Activated naive CD8-positive, alpha-beta T cell (primary cell): ENCODE data around the gene CD82.
A peak's percentile ranks its signal among the peaks of the same experiment; 100 is the strongest.

Source experiments
- H3K27ac Mint-ChIP-seq: one replicate; pipeline ENCODE4 v1.8.0; 2021; ENCODE audit warnings: mixed read lengths
- H3K27me3 Mint-ChIP-seq: one replicate; pipeline ENCODE4 v1.8.0; 2021; ENCODE audit warnings: mixed read lengths
- H3K36me3 Mint-ChIP-seq: one replicate; pipeline ENCODE4 v1.8.0; 2021; ENCODE audit warnings: mixed read lengths
- H3K4me1 Mint-ChIP-seq: one replicate; pipeline ENCODE4 v1.8.0; 2021; ENCODE audit warnings: low read depth, mixed read lengths
- H3K4me3 Mint-ChIP-seq: one replicate; pipeline ENCODE4 v1.8.0; 2021; ENCODE audit warnings: mild to moderate bottlenecking, mixed read lengths
- H3K9me3 Mint-ChIP-seq: one replicate; pipeline ENCODE4 v1.8.0; 2021; ENCODE audit warnings: low read depth, mixed read lengths

CD82 gene

DNA sequence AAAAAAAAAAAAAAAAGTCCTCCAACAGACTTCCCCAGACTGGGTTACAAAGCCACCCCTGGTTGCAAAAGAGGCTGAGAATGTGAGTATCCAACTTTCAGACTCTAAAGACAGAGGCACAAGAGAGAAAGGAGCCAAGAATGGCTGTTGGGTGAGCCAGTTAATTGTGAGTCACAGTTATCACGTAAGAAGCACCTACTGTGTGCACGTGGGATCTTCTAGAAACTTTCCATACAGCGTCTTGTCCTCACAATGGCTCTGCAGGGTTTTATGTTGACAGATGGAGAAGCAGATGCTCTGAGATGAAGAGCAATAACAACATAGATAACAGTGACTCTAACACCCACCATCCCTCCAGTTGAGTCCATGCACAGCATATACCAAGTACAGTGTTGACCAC lies 41.0 kb downstream of the CD82 start:
- H3K27me3 Mint-ChIP-seq: no peaks in the 10 kb centered on the region
- H3K36me3 Mint-ChIP-seq: peaks cover 30% of the 10 kb centered on the region
- peak overlapping the region; percentile 79 for H3K27ac Mint-ChIP-seq
- no peaks in the 10 kb centered on the region for H3K9me3 Mint-ChIP-seq
- peaks cover 73% of the 10 kb centered on the region for H3K4me1 Mint-ChIP-seq
- peak overlapping the region; percentile 1 for H3K4me3 Mint-ChIP-seq

DNA sequence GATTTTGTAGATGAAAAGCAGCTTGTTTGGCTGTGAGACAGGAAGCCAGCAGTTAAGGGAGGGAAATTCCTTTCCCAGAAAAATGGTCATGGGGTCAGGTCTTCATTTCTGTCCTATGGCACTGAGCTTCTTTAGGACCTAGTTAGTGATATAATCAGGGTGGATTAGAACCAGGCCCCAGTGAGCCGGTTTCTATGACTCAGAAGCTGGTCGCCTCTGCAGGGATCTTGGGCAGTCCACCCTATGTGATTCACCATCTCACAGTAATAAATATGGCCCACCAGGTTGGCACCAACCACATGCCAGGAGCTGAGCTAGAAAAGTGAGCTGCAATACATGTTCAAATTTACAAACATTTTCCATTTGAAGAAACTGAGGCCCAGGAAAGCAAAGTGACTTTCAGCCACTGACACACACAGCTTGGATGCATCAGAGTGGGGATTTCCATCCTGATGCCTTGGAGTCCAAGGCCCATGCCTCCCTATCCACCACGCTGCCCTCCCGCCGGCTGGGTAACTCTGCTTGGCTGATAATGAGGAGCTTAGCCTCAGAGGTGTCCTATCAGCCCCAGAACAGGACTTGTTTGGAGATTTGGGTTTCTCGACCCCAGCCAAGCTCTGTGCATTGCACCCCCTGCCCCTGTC lies 42.0 kb downstream of the CD82 start:
- H3K4me1 Mint-ChIP-seq: peaks cover 72% of the 10 kb centered on the region

GRCh38 chr11:44607987-44608386 lies 42.5 kb downstream of the CD82 start:
- Mint-ChIP-seq H3K4me1 (peaks cover 74% of the 10 kb centered on the region), H3K4me3 (peak overlapping the region; percentile 49), H3K36me3 (peaks cover 34% of the 10 kb centered on the region), H3K9me3 (no peaks in the 10 kb centered on the region), H3K27me3 (no peaks in the 10 kb centered on the region), H3K27ac (peak overlapping the region; percentile 90)

More for the DNA sequence above, 42.0 kb downstream of the CD82 start:
- H3K27me3 Mint-ChIP-seq: no peaks in the 10 kb centered on the region
- peaks cover 34% of the 10 kb centered on the region for H3K36me3 Mint-ChIP-seq
- peak overlapping the region; percentile 90 for H3K27ac Mint-ChIP-seq
- H3K9me3 Mint-ChIP-seq: no peaks in the 10 kb centered on the region
- H3K4me3 Mint-ChIP-seq: peak overlapping the region; percentile 33

DNA sequence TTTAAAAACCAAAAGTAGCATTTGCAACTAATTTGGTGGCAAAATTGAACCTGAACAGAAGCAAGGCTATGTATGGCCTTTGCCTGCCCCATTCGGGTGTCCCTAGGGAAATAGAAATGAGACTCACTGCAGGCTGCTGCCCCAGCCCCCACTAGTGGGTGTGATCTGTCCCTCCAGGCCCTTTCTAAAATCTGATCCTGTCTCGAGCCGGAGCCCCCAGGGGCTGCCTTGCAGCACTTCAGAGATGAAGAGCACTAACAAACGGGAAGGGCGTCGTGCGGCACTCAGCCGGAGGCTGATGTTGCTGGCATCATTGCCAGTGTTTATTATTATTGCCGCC lies 43.2 kb downstream of the CD82 start:
- Mint-ChIP-seq H3K9me3 (no peaks in the 10 kb centered on the region), H3K36me3 (peaks cover 34% of the 10 kb centered on the region), H3K4me3 (peak overlapping the region; percentile 49), H3K27ac (peak overlapping the region; percentile 90), H3K4me1 (peaks cover 77% of the 10 kb centered on the region), H3K27me3 (no peaks in the 10 kb centered on the region)

- Mint-ChIP-seq H3K27ac (peak overlapping the region; percentile 90), H3K9me3 (no peaks in the 10 kb centered on the region), H3K4me1 (peaks cover 75% of the 10 kb centered on the region), H3K27me3 (no peaks in the 10 kb centered on the region), H3K4me3 (peak overlapping the region; percentile 60), H3K36me3 (peaks cover 29% of the 10 kb centered on the region)
These were observed 43.7 kb downstream of the CD82 start for GRCh38 chr11:44608991-44609782.

DNA sequence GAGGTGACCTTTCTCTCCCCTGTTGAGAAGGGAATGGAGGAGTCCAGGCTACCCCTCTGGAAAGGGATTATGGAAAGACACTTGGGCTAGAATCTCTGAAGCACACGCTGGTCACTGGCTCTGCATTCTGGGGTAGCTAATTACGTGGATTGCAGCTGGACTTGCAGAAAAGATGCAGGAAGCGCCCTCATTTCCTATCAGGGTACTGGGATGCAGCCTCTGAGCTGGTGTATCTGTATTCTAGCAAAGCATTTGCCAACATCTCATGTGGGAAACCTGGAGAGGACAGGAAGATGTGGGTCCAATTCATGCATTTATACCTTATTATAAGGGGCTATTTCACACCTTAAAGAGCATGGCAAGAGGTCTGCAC lies 44.3 kb downstream of the CD82 start:
- H3K9me3 Mint-ChIP-seq: no peaks in the 10 kb centered on the region
- H3K4me3 Mint-ChIP-seq: peak overlapping the region; percentile 60
- peak overlapping the region; percentile 90 for H3K27ac Mint-ChIP-seq
- peaks cover 79% of the 10 kb centered on the region for H3K4me1 Mint-ChIP-seq
- no peaks in the 10 kb centered on the region for H3K27me3 Mint-ChIP-seq
- peaks cover 27% of the 10 kb centered on the region for H3K36me3 Mint-ChIP-seq

- Mint-ChIP-seq H3K4me3 (peak overlapping the region; percentile 40), H3K27ac (peak overlapping the region; percentile 90), H3K4me1 (peaks cover 85% of the 10 kb centered on the region), H3K27me3 (no peaks in the 10 kb centered on the region), H3K36me3 (peaks cover 27% of the 10 kb centered on the region), H3K9me3 (no peaks in the 10 kb centered on the region)
These were observed 44.9 kb downstream of the CD82 start for GRCh38 chr11:44610186-44610955.

DNA sequence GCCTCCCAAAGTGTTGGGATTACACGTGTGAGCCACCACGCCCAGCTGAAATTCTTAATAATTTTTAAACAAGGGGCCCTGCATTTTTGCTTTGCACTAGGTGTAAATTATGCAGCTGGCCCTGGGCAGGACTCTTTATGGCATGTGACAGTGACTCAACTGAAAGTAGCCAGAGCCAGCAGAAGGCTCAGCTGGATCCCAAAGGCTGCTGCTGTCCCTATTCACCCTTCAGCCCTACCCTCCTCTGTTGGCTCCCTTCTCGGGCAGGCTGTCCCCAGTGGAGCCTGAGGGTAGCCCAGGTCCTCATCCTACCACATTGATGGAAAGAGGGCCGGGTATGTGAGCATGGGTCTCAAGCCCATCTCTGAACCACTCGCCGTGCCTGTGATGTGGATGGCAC lies 45.6 kb downstream of the CD82 start:
- H3K36me3 Mint-ChIP-seq: peaks cover 25% of the 10 kb centered on the region

GRCh38 chr11:44611687-44612434 lies 46.4 kb downstream of the CD82 start:
- Mint-ChIP-seq H3K27me3 (no peaks in the 10 kb centered on the region), H3K36me3 (peaks cover 20% of the 10 kb centered on the region), H3K27ac (peak overlapping the region; percentile 90), H3K9me3 (no peaks in the 10 kb centered on the region), H3K4me1 (peaks cover 87% of the 10 kb centered on the region), H3K4me3 (peak overlapping the region; percentile 68)

More for the DNA sequence above, 45.6 kb downstream of the CD82 start:
- no peaks in the 10 kb centered on the region for H3K27me3 Mint-ChIP-seq
- peaks cover 91% of the 10 kb centered on the region for H3K4me1 Mint-ChIP-seq
- H3K9me3 Mint-ChIP-seq: no peaks in the 10 kb centered on the region
- peak overlapping the region; percentile 32 for H3K4me3 Mint-ChIP-seq
- H3K27ac Mint-ChIP-seq: peak overlapping the region; percentile 41

DNA sequence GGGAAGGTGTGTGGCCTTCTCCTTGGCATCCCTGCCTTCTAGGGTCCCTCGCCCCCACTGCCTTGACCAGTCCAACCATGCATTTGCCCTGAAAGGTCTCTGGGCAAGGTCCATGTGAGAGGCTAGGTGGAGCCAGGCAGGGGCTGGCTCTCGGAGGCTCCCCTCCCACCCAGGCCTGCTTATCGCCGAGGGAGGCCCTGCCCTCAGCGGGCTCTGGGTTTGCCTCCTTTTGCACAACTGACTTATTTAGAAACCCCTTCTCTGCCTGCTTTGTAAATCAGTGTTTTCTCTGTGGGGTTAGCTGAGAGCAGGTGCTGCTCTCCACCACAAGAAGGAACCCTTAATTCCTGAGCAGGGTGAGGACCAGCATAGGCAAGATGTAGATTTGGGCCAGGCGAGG lies 47.7 kb downstream of the CD82 start:
- no peaks in the 10 kb centered on the region for H3K9me3 Mint-ChIP-seq

GRCh38 chr11:44614281-44614775 lies 48.9 kb downstream of the CD82 start:
- H3K4me3 Mint-ChIP-seq: peak overlapping the region; percentile 59
- no peaks in the 10 kb centered on the region for H3K27me3 Mint-ChIP-seq
- peaks cover 11% of the 10 kb centered on the region for H3K36me3 Mint-ChIP-seq
- H3K9me3 Mint-ChIP-seq: no peaks in the 10 kb centered on the region
- peak overlapping the region; percentile 72 for H3K27ac Mint-ChIP-seq
- H3K4me1 Mint-ChIP-seq: peaks cover 66% of the 10 kb centered on the region

More for the DNA sequence above, 47.7 kb downstream of the CD82 start:
- H3K27ac Mint-ChIP-seq: peak overlapping the region; percentile 34
- H3K4me1 Mint-ChIP-seq: peaks cover 76% of the 10 kb centered on the region
- peaks cover 14% of the 10 kb centered on the region for H3K36me3 Mint-ChIP-seq
- peak overlapping the region; percentile 7 for H3K4me3 Mint-ChIP-seq
- no peaks in the 10 kb centered on the region for H3K27me3 Mint-ChIP-seq

- H3K36me3 Mint-ChIP-seq: peaks cover 5% of the 10 kb centered on the region
- H3K4me3 Mint-ChIP-seq: peak overlapping the region; percentile 59
- no peaks in the 10 kb centered on the region for H3K27me3 Mint-ChIP-seq
- peak overlapping the region; percentile 72 for H3K27ac Mint-ChIP-seq
- peaks cover 57% of the 10 kb centered on the region for H3K4me1 Mint-ChIP-seq
- no peaks in the 10 kb centered on the region for H3K9me3 Mint-ChIP-seq
These were observed 49.7 kb downstream of the CD82 start for GRCh38 chr11:44615041-44615755.

GRCh38 chr11:44615913-44616791 lies 50.7 kb downstream of the CD82 start:
- H3K9me3 Mint-ChIP-seq: no peaks in the 10 kb centered on the region
- H3K4me1 Mint-ChIP-seq: peaks cover 48% of the 10 kb centered on the region
- H3K4me3 Mint-ChIP-seq: no peak overlapping the region
- peak overlapping the region; percentile 34 for H3K27ac Mint-ChIP-seq
- no peaks in the 10 kb centered on the region for H3K27me3 Mint-ChIP-seq
- H3K36me3 Mint-ChIP-seq: peaks cover 5% of the 10 kb centered on the region
